ENCODE results near the gene PRKN.
"Not testable (repeated sequence)": the region's sequence is repeated elsewhere in the genome, so short reads cannot be mapped to it uniquely, and the experiment has no call there.

The PRKN gene

DNA sequence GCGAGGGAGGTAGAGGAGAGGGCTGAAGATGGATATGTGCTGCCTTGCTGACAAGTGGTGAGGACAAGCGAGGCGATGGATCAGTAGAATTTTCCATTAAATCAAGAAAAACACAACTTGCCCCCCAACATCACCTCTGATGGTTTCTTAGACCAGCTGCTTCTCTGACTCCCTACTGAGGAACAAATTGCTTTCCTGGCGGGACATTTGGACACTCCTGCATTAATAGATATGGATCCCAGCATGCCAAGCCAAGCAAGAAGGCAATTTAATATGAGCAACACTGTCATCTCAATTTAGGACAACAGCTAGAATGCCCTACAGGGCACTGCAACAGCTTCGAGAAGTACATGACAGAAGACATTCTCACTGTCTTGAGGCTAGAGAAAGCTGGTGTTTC, 1205.3 kb downstream of the PRKN start:
- DNase-seq (ENCODE audit: extremely low spot score) = no peak
- POLR2A ChIA-PET = no interaction called here
- CTCF ChIA-PET = interaction anchor here (0.6 kb wide), 1 partner anchor 590 kb away, joined by 3 read pairs; no protein-coding TSS in a partner anchor
- TF ChIP-seq L3MBTL2 (conservative IDR thresholded peaks at IDR 0.05) (no peak), TARDBP (IDR thresholded peaks at IDR 0.05) (no peak), CTBP1 (IDR thresholded peaks at IDR 0.05; ENCODE audit: borderline replicate concordance) (no peak), FOXM1 (IDR thresholded peaks at IDR 0.05; ENCODE audit: borderline replicate concordance) (no peak), SUZ12 (IDR thresholded peaks at IDR 0.05) (no peak)
- TF ChIP-seq, protein P1, sequence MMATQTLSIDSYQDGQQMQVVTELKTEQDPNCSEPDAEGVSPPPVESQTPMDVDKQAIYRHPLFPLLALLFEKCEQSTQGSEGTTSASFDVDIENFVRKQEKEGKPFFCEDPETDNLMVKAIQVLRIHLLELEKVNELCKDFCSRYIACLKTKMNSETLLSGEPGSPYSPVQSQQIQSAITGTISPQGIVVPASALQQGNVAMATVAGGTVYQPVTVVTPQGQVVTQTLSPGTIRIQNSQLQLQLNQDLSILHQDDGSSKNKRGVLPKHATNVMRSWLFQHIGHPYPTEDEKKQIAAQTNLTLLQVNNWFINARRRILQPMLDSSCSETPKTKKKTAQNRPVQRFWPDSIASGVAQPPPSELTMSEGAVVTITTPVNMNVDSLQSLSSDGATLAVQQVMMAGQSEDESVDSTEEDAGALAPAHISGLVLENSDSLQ (IDR thresholded peaks at IDR 0.05) = no peak

DNA sequence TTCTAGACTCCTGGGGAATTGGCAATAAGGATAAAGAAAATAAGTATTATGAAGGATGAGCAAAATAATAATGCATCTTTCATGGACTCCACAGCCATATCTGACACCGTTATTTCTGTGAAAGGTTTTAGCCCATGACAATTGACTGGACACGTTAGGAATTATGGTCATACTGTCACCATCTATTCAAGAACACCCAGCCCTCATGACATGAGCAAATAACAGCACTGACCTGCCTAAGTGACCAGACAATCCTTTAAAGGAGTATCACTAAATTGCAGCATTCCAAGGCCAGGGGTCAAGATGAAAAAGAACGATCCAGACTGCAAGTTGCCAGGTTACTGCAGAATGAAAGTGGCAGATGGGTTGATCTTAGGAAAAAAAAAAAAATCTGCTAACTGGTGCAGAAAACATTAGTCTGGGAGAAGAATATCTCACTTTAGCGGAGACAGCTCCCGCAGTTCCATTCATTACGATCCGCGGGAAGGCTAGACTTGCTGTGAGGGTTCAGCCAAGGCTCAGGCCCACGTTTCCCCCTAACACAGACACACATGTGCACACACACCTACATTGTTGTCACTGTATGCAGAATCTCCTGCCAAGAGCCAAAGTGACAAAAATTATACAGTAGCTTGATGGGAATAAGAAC, 1216.0 kb downstream of the PRKN start:
- TF ChIP-seq ZNF384 (IDR thresholded peaks at IDR 0.05) = no peak
- TF ChIP-seq BHLHE40 (IDR thresholded peaks at IDR 0.05; ENCODE audit: borderline replicate concordance) = no peak
- TF ChIP-seq SUZ12 (IDR thresholded peaks at IDR 0.05) = no peak
- TF ChIP-seq NFRKB (IDR thresholded peaks at IDR 0.05) = no peak
- TF ChIP-seq, protein P1 (IDR thresholded peaks at IDR 0.05) = no peak
- TF ChIP-seq LEF1 (IDR thresholded peaks at IDR 0.05; ENCODE audit: borderline replicate concordance) = no peak
- TF ChIP-seq FOXM1 (IDR thresholded peaks at IDR 0.05; ENCODE audit: borderline replicate concordance) = no peak
- no peak for DNase-seq (ENCODE audit: extremely low spot score)
- CTCF ChIA-PET = no interaction called here
- POLR2A ChIA-PET = no interaction called here

DNA sequence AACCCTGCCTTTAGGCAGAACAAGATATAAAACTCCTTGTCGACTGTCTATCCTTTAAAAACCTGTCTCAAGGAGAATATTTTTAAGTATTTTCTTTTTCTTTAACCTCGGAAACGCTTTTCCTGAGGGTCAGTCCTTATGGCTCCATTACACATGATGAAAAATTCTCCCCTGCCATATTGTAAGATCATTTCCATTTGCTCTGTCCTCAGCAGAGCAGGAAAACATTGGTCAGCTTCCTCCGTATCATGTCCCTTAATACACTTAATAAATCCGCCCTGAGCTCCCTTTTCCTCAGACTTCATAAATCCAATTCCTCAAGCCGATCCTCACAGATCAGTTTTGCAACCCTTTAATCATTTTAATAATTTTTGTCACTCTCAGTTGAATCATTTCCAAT, 1219.2 kb downstream of the PRKN start:
- DNase-seq (ENCODE audit: extremely low spot score) = no peak
- POLR2A ChIA-PET = no interaction called here
- CTCF ChIA-PET = no interaction called here
- no peak for TF ChIP-seq TARDBP (IDR thresholded peaks at IDR 0.05)
- no peak for TF ChIP-seq SP1 (IDR thresholded peaks at IDR 0.05)
- no peak for TF ChIP-seq ZNF384 (IDR thresholded peaks at IDR 0.05)
- no peak for TF ChIP-seq BHLHE40 (IDR thresholded peaks at IDR 0.05; ENCODE audit: borderline replicate concordance)
- no peak for TF ChIP-seq HDGF (IDR thresholded peaks at IDR 0.05; ENCODE audit: borderline replicate concordance)
- TF ChIP-seq CTBP1 (IDR thresholded peaks at IDR 0.05; ENCODE audit: borderline replicate concordance) = no peak

DNA sequence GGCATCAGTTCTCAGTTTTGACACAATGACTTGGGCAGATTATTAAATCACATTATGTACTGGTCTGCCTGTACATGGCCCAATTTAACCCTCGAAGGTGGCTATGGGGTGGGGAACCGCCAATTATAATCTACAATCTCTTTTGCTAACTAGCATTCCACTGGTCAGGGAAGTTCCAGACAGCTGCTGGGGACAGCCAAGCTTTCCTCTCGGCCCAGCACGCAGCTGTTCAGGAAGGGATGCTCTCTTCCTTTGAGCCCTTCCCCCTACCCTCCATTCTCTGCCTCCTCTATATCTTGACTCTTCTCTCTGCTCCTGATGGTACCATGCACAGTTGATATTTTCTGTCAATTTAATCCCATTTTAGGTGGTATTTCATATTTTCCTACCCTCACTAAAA, 1220.2 kb downstream of the PRKN start:
- ChIA-PET CTCF (interaction anchor here (1.4 kb wide), 1 partner anchor 89 kb away, joined by 3 read pairs; no protein-coding TSS in a partner anchor), POLR2A (no interaction called here)
- no peak for DNase-seq (ENCODE audit: extremely low spot score)
- TF ChIP-seq SP1 (IDR thresholded peaks at IDR 0.05) (no peak), ELF4 (IDR thresholded peaks at IDR 0.05) (no peak), FOXM1 (IDR thresholded peaks at IDR 0.05; ENCODE audit: borderline replicate concordance) (no peak), ARNT (IDR thresholded peaks at IDR 0.05) (no peak), TARDBP (IDR thresholded peaks at IDR 0.05) (no peak), L3MBTL2 (conservative IDR thresholded peaks at IDR 0.05) (no peak), FOXA1 (IDR thresholded peaks at IDR 0.05) (no peak), FOXK2 (IDR thresholded peaks at IDR 0.05) (no peak), CTBP1 (IDR thresholded peaks at IDR 0.05; ENCODE audit: borderline replicate concordance) (no peak)

DNA sequence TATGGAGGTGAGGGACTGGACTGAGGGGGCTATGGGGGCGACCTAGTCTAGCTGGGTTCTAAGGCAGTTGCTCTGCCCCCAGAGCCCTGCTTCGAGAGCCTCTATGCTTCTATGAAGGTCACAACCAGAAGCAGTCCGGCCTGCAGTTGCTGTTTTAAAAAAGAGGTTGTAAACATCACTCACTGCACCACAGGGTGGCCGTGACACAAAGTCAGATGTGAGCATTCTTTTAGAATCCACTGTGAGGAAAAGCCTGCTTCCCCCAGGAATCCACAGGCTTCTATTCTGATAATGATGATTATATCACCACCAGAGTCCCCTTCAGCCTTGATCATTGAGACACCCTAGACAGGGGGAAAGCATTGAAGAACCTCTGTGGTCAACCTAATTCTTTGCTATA, 1224.0 kb downstream of the PRKN start:
- ChIA-PET POLR2A (no interaction called here), CTCF (no interaction called here)
- DNase-seq (ENCODE audit: extremely low spot score) = no peak
- no peak for TF ChIP-seq HDGF (IDR thresholded peaks at IDR 0.05; ENCODE audit: borderline replicate concordance)
- TF ChIP-seq SP1 (IDR thresholded peaks at IDR 0.05) = no peak
- TF ChIP-seq ARNT (IDR thresholded peaks at IDR 0.05) = no peak

DNA sequence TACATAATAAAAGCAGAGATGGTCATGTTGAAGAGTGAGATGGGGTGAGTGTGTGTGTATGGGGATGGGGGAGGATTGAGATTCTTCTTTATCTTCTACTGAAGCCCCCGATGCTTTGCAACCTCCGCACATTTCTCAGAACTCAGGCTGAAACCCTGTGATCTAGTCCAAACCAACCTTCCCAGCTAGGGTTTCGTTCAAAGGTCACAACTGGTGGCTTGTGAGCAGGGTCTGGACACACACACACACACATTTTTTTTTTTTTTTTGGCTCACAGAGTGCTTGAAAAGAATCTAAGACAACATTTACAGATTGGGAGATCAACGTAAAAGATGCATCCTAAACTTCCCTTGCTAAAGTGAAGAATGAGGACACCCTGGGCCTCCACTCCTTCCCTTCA, 1228.7 kb downstream of the PRKN start:
- TF ChIP-seq L3MBTL2 (conservative IDR thresholded peaks at IDR 0.05) = no peak
- TF ChIP-seq ELF4 (IDR thresholded peaks at IDR 0.05) = no peak
- no peak for TF ChIP-seq LEF1 (IDR thresholded peaks at IDR 0.05; ENCODE audit: borderline replicate concordance)
- TF ChIP-seq FOXM1 (IDR thresholded peaks at IDR 0.05; ENCODE audit: borderline replicate concordance) = no peak
- no peak for TF ChIP-seq SUZ12 (IDR thresholded peaks at IDR 0.05)
- no peak for TF ChIP-seq CTBP1 (IDR thresholded peaks at IDR 0.05; ENCODE audit: borderline replicate concordance)
- no peak for TF ChIP-seq FOXA1 (IDR thresholded peaks at IDR 0.05)
- TF ChIP-seq ZNF384 (IDR thresholded peaks at IDR 0.05) = no peak
- no peak for TF ChIP-seq TARDBP (IDR thresholded peaks at IDR 0.05)
- CTCF ChIA-PET = interaction anchor here (1.9 kb wide), 1 partner anchor 81 kb away, joined by 8 read pairs; no protein-coding TSS in a partner anchor
- DNase-seq (ENCODE audit: extremely low spot score) = no peak
- POLR2A ChIA-PET = no interaction called here

DNA sequence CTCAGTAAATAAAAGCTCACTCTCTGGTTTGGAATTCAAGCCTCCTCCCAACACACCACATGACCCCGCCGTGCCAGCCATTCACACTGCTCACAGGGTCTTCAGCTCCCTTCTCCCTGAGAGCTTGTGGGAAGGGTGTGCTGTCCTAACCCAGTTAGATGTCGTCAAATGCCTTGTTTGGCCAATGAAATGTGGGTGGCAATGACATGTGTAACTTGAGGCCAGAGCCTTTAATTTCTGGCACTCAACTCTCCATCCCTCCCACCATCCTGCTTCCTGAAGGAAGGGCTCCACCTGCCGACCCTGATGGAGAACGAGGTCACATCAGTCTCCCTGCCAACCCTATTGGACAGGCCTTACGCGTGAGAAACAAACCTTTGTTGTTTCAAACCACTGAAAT, 1229.2 kb downstream of the PRKN start:
- DNase-seq (ENCODE audit: extremely low spot score) = peak; percentile 50

DNA sequence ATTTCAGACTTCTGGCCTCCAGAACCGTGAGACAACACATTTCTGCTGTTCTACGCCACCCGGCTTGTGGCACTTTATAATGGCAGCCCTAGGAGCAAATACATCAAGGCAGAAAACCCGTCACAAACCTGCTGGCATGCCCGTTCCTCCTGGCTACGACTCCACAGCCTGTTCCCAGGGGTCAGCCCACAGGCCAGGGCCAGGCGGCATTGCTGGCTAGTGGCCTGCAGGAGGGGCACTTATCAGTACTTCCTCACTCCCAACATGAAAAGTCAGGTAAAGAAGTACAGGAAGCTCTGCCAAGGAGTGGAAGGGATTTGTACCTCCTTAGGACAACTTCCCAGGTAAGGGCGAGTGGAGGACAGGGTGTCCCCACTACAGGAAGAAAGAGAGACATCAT, 1230.6 kb downstream of the PRKN start:
- CTCF ChIA-PET = interaction anchor here (1.4 to 1.9 kb wide), 2 partner anchors 79 to 103 kb away, joined by 8 read pairs; no protein-coding TSS in a partner anchor
- POLR2A ChIA-PET = no interaction called here
- TF ChIP-seq L3MBTL2 (conservative IDR thresholded peaks at IDR 0.05) (no peak), ELF4 (IDR thresholded peaks at IDR 0.05) (no peak), SP1 (IDR thresholded peaks at IDR 0.05) (no peak), CTBP1 (IDR thresholded peaks at IDR 0.05; ENCODE audit: borderline replicate concordance) (no peak), NFRKB (IDR thresholded peaks at IDR 0.05) (no peak), ZNF384 (IDR thresholded peaks at IDR 0.05) (no peak), FOXM1 (IDR thresholded peaks at IDR 0.05; ENCODE audit: borderline replicate concordance) (no peak), TARDBP (IDR thresholded peaks at IDR 0.05) (no peak), FOXA1 (IDR thresholded peaks at IDR 0.05) (no peak), HDGF (IDR thresholded peaks at IDR 0.05; ENCODE audit: borderline replicate concordance) (no peak), FOXK2 (IDR thresholded peaks at IDR 0.05) (no peak), LEF1 (IDR thresholded peaks at IDR 0.05; ENCODE audit: borderline replicate concordance) (no peak), SUZ12 (IDR thresholded peaks at IDR 0.05) (no peak), ARNT (IDR thresholded peaks at IDR 0.05) (no peak), BHLHE40 (IDR thresholded peaks at IDR 0.05; ENCODE audit: borderline replicate concordance) (no peak)
- TF ChIP-seq, protein P1 (IDR thresholded peaks at IDR 0.05) = no peak
- no peak for DNase-seq (ENCODE audit: extremely low spot score)

More for the DNA sequence above, 1229.2 kb downstream of the PRKN start:
- POLR2A ChIA-PET = no interaction called here
- TF ChIP-seq TARDBP (IDR thresholded peaks at IDR 0.05) (no peak), L3MBTL2 (conservative IDR thresholded peaks at IDR 0.05) (peak; percentile 35; the same call in 1 of the 2 replicates)
- CTCF ChIA-PET = interaction anchor here (0.6 to 1.9 kb wide), 4 partner anchors 15 to 105 kb away, joined by 3 to 8 read pairs (median 6); no protein-coding TSS in a partner anchor

DNA sequence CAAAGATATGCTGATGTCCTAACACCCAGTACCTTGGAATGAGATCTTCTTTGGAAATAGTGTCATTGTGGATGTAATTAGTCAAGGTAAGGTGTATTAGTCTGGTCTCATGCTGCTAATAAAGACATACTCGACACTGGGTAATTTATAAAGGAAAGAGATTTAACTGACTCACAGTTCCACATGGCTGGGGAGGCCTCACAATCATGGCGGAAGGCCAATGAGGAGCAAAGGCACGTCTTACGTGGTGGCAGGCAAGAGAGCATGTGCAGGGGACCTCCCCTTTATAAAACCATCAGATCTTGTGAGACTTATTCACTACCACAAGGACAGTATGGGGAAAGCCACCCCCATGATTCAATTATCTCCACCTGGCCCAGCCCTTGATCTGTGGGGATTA, 1231.3 kb downstream of the PRKN start:
- POLR2A ChIA-PET; CTCF ChIA-PET; DNase-seq (ENCODE audit: extremely low spot score): not testable (repeated sequence)

Data from HEK293T (cell line).